ENCODE results near the gene PTCH1.

Gene PTCH1

GRCh38 chr9:95516734-95517558, at the start of gene PTCH1:
Gene PTCH1, minus strand, starts transcription at chr9:95516971.
- no peak for DNase-seq

GRCh38 chr9:95565982-95566381, 49.2 kb upstream of the PTCH1 start:
- DNase-seq: no peak

- no peak for DNase-seq
These were observed 45.1 kb upstream of the PTCH1 start for GRCh38 chr9:95561913-95562312.

- no peak for DNase-seq
These were observed 40.4 kb upstream of the PTCH1 start for GRCh38 chr9:95557142-95557541.

GRCh38 chr9:95556521-95556920, 39.8 kb upstream of the PTCH1 start:
- DNase-seq: no peak

GRCh38 chr9:95552814-95553546, 36.2 kb upstream of the PTCH1 start:
- DNase-seq: no peak

- DNase-seq: no peak
These were observed 35.5 kb upstream of the PTCH1 start for GRCh38 chr9:95552255-95552654.

- DNase-seq: no peak
These were observed 34.6 kb upstream of the PTCH1 start for GRCh38 chr9:95551406-95551805.

- no peak for DNase-seq
These were observed 29.2 kb upstream of the PTCH1 start for GRCh38 chr9:95545831-95546567.

GRCh38 chr9:95533996-95534680, 17.4 kb upstream of the PTCH1 start:
- no peak for DNase-seq

- no peak for DNase-seq
These were observed 13.1 kb upstream of the PTCH1 start for GRCh38 chr9:95529910-95530309.

- no peak for DNase-seq
These were observed 12.2 kb upstream of the PTCH1 start for GRCh38 chr9:95528908-95529502.

- DNase-seq: no peak
These were observed 6.2 kb upstream of the PTCH1 start for GRCh38 chr9:95522871-95523370.

GRCh38 chr9:95521699-95522098, 4.9 kb upstream of the PTCH1 start:
- no peak for DNase-seq

- DNase-seq: no peak
These were observed 1.0 kb upstream of the PTCH1 start for GRCh38 chr9:95517559-95518425.

- DNase-seq: no peak
These were observed 494 bp downstream of the PTCH1 start for GRCh38 chr9:95516221-95516733.

GRCh38 chr9:95515272-95516113, 1.3 kb downstream of the PTCH1 start:
- DNase-seq: no peak

- no peak for DNase-seq
These were observed 2.4 kb downstream of the PTCH1 start for GRCh38 chr9:95514342-95514741.

GRCh38 chr9:95513711-95514110, 3.1 kb downstream of the PTCH1 start:
- DNase-seq: no peak

GRCh38 chr9:95512709-95513095, 4.1 kb downstream of the PTCH1 start:
- no peak for DNase-seq
